ENCODE measurements around the gene CIROP. TPM values are rescaled to one million over a fixed set of nuclear protein-coding genes. Genes with fewer than 3 reads are reported as not detected.
A peak's percentile ranks its signal among the peaks of the same experiment; 100 is the strongest.
"Not testable (repeated sequence)": the region's sequence is repeated elsewhere in the genome, so short reads cannot be mapped to it uniquely, and the experiment has no call there.

CIROP gene
- total RNA-seq, 2 donors from 2014 or later, result not detected

DNA sequence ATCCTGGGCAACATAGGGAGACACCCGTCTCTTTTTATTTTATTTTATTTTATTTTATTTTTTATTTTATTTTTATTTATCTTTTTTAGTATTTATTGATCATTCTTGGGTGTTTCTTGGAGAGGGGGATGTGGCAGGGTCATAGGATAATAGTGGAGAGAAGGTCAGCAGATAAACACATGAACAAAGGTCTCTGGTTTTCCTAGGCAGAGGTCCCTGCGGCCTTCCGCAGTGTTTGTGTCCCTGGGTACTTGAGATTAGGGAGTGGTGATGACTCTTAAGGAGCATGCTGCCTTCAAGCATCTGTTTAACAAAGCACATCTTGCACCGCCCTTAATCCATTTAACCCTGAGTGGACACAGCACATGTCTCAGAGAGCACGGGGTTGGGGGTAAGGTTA lies 2.8 kb upstream of the CIROP start:
- H3K27ac Mint-ChIP-seq; H3K36me3 Mint-ChIP-seq; H3K9me3 Mint-ChIP-seq; DNase-seq (ENCODE audit: low spot score in 2 of 2); ATAC-seq: not testable (repeated sequence)

- no peak overlapping the region for H3K27ac Mint-ChIP-seq
- DNase-seq (ENCODE audit: low spot score in 2 of 2) (no peak), ATAC-seq (no peak)
- H3K36me3 Mint-ChIP-seq, result no peaks in the 10 kb centered on the region
- H3K9me3 Mint-ChIP-seq, result no peaks in the 10 kb centered on the region
Observed at GRCh38 chr14:23106747-23107045, 1.9 kb upstream of the CIROP start.

DNA sequence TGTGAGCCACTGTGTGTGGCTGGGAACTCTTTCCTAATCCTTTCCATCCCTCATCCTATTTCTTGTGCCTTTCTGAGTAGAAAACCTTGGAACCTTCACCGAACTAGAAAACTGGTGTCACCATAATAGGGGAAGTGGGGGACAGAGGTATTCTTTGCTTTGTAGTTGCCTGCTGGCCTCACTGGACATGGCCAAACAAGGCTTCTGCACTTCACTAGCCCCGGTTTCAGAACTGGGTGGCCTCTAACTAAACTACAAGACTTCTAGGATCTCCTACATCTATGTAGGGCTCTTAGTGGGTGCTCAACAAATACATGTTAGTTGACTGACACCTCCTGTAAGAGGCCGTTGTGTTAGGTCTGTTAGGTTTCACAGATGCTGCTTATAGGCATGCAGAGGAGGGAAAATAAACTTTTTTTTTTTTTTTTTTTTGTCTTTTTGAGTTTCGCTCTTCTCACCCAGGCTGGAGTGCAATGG lies 597 bp upstream of the CIROP start:
- no peaks in the 10 kb centered on the region for H3K36me3 Mint-ChIP-seq
- H3K9me3 Mint-ChIP-seq, result no peaks in the 10 kb centered on the region
- ATAC-seq (no peak), DNase-seq (ENCODE audit: low spot score in 2 of 2) (no peak)
- H3K27ac Mint-ChIP-seq, result peak overlapping the region in 1 of 2 donors; percentile 31

- ATAC-seq (no peak), DNase-seq (ENCODE audit: low spot score in 2 of 2) (no peak)
- no peaks in the 10 kb centered on the region for H3K36me3 Mint-ChIP-seq
- H3K9me3 Mint-ChIP-seq, result no peaks in the 10 kb centered on the region
- peak overlapping the region in 1 of 2 donors; percentile 31 for H3K27ac Mint-ChIP-seq
Observed at GRCh38 chr14:23104070-23104590, 659 bp downstream of the CIROP start.

GRCh38 chr14:23103581-23103980 lies 1.2 kb downstream of the CIROP start:
- DNase-seq (ENCODE audit: low spot score in 2 of 2) (no peak), ATAC-seq (no peak)
- no peaks in the 10 kb centered on the region for H3K9me3 Mint-ChIP-seq
- H3K36me3 Mint-ChIP-seq, result no peaks in the 10 kb centered on the region
- H3K27ac Mint-ChIP-seq, result no peak overlapping the region

DNA sequence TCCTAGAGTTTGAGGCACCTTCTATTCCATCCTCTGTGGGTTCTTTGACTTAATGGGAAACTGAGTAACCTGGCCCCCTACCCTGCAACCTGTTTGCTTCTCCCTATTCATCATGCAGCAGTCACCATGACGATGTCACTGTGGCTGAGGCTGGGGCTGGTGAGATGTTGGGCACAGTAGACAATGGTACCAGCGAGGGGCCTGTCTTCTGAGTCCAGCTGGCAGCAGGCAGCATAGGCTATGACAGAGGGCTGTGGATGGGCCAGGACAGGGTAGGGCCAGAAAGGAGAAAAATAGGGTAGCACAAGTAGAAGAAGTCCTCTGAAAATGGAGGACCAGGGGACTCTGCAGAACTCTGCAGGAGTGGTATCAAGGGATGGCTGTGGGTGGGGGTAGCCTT lies 2.0 kb downstream of the CIROP start:
- Mint-ChIP-seq H3K36me3 (peaks cover under 1 to 3% of the 10 kb centered on the region in 2 donors), H3K9me3 (no peaks in the 10 kb centered on the region), H3K27ac (no peak overlapping the region)
- ATAC-seq, result no peak
- no peak for DNase-seq (ENCODE audit: low spot score in 2 of 2)

DNA sequence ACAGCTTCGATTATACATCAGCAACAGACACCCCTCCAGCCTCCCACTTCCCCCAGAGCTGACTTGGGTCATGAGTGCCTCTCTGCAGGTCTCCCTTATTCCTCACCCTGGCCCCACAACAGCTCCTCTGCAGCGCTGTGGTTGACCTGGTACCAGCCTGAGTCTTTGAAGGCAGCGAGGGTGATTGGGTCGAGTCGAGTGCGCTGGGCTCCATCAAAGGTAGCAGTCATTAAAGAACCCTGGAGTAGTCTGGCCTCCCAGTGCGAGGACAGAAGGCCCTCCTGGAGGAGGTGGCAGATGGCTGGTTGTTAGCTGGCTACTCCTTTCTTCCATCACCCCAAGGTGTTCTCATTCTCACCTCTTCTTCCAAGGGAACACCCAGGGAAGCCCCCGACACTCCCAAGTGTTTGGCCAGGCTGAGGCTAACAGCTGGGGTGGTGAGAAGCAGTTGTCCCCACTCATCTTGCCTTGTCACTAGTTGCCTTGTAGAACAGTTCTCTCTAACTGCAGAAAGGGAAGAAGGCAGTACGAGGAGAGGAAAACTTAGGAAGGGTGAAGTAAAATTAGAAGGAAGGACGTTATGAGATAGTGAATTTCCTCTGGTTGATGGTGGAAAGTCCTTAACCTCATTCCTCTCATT lies 2.7 kb downstream of the CIROP start:
- no peak for ATAC-seq
- Mint-ChIP-seq H3K36me3 (peaks cover 8% of the 10 kb centered on the region in 2 donors), H3K27ac (peak overlapping the region; percentile 51 to 54), H3K9me3 (no peaks in the 10 kb centered on the region)
- DNase-seq (ENCODE audit: low spot score in 2 of 2), result no peak

DNA sequence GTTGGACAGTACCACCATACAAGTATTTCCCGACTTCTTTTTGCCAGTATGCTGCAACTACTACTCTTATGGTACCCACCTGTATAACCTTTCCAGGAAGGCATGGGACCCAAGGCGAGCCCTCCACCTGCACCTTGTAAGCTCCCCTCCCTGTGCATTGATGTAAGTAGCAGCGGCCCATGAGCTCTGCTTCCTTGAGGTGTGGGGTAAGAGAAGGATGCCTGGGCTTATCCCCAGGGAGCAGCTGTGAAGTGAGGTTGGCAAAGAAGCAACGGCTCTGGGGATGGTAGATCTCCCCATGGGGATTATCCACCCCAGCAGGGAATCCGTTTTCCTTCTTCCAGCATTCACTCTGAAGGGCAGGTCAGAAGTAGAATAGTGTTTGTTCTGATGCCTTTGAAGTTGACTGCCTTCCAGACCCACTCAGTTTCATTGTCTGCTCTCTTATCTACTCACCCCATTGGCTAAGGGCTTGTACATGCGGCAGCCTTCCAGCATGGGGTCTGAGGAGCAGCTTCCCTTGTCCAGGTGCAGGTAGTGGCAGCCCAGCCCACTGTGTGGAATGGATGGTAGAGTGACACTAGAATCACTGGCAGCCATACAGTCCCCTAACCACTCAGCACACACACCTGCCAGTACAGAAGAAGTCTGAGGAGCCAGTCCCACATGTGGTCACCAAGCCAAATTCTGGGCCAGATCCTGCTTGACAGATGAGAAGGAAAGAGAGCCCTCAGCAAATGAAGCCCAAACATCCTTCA lies 3.4 kb downstream of the CIROP start:
- Mint-ChIP-seq H3K27ac (peak overlapping the region in 1 of 2 donors; percentile 54), H3K9me3 (no peaks in the 10 kb centered on the region), H3K36me3 (peaks cover 15% of the 10 kb centered on the region in 2 donors)
- ATAC-seq (no peak), DNase-seq (ENCODE audit: low spot score in 2 of 2) (no peak)

DNA sequence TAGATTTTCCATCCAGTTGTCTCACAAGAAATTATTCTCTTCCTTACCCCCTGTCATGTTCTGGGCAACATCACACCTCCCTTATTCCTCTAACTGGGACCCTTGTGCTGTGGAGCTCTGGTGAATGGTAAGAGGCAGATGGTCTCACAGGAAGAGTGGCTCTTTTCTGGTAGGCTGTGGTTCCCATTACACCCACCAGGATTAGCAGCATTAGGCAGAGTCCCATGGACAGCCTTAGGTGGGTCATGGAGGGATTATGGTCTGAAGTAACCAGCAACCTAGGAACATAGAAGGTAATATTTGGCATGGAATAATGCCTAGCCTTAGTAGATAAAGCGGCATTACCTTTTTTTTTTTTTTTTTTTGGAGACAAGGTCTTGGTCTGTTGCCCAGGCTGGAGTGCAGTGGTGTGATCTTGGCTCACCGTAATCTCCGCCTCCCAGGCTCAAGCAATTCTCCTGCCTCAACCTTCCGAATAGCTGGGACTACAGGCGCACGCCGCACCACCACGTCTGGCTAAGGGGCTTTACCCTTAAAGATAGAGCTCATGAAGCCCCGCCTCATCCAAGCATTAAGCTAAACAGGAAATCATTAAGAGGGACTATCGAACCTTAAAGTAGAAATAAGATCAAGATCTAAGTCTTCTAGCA lies 5.5 kb downstream of the CIROP start:
- peaks cover 15 to 16% of the 10 kb centered on the region in 2 donors for H3K36me3 Mint-ChIP-seq
- no peak for ATAC-seq
- H3K9me3 Mint-ChIP-seq, result no peaks in the 10 kb centered on the region
- no peak for DNase-seq (ENCODE audit: low spot score in 2 of 2)
- peak overlapping the region in 1 of 2 donors; percentile 2 for H3K27ac Mint-ChIP-seq

GRCh38 chr14:23097786-23098185 lies 7.0 kb downstream of the CIROP start:
- H3K27ac Mint-ChIP-seq, result no peak overlapping the region

DNA sequence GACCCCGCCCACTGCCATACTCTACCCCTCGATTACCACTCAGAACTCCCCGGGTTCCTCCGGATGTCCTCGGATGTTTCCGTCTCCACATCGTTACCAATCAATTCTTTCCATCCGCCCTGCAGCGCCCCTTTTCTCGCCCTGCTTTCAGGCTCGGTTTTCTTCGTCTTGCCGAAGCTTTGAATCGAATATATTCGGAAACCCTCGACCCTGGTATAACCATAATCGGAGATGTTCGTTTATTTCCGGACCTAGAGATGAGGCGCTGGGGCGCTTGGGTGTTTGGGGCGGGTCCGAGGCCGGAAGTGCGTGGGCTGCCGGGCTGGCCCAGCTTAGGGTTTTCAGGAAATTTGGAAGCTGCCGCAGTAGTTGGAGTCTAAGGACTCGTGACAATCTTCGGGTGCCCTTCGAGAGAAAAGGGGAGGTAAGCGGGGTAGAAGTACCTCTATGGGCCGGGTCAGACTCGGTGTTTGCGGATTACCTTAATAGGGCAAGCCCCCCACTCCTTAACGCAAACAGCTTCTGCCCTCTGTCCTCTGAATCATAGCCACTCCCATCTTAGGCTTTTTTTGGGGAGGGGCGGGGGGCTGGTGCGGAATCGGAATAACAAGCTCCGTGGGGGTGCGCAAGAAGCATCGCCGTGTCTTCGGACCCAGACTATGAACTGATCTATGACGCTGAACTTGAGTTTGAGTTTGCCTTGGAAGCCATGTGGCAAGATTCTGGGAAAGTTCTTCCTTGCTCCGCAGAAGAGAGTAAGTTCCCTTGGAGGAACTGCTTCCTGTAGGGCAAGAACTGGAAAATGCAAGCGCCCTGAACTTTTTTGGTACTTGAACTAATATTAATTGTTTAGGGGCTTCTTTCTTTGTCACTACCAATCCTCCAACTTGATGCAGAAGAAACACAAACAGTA lies 9.3 kb downstream of the CIROP start, which contains the start of gene C14orf119:
TSS of gene C14orf119 (plus strand) at position 310 of the 913 bp plus-strand sequence. CDS start 2,154 bp downstream, outside the sequence.
- DNase-seq (ENCODE audit: low spot score in 2 of 2) (peak in 1 of 2 donors; percentile 99), ATAC-seq (peak; percentile 88 to 93)
- Mint-ChIP-seq H3K36me3 (peaks cover 22 to 34% of the 10 kb centered on the region in 2 donors), H3K27ac (no peak within 1 kb of the TSS), H3K9me3 (no peaks in the 10 kb centered on the region)

More at GRCh38 chr14:23097786-23098185, 7.0 kb downstream of the CIROP start:
- Mint-ChIP-seq H3K9me3 (no peaks in the 10 kb centered on the region), H3K36me3 (peaks cover 16 to 22% of the 10 kb centered on the region in 2 donors)
- DNase-seq (ENCODE audit: low spot score in 2 of 2) (no peak), ATAC-seq (no peak)

DNA sequence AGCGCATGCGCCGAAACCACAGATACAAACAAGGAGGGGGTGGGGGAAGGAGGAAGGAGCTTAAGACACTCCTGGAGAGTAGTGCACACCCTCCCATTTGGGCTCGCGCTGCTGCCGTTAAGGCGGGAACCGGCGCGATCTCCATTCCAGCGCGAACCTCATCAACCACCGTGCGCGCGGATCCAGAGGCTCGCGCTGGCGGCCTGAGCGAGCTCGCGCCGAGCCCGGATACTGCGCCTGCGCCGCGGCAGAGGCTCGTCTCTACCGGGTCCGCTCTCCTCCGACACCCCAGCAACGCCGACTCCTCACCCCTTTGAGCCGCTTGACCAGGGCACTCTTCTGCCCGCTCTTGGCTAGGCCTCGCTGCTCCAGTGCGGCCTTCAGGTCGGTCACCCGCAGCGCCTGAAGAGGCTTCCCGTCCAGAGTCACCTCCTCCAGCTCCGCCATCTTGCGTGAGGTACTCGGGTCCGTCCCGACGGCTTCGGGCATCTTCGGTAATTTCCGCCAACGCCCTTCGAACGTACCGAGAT lies 10.1 kb downstream of the CIROP start, which contains the start of gene ACIN1:
TSS of gene ACIN1 (minus strand) at position 471 of the 530 bp plus-strand sequence. CDS start at position 447, 24 bp downstream.
- Mint-ChIP-seq H3K36me3 (peaks cover 29 to 38% of the 10 kb centered on the region in 2 donors), H3K9me3 (no peaks in the 10 kb centered on the region)

GRCh38 chr14:23093991-23094665 lies 10.7 kb downstream of the CIROP start:
- DNase-seq (ENCODE audit: low spot score in 2 of 2), result no peak
- ATAC-seq, result no peak
- Mint-ChIP-seq H3K9me3 (no peaks in the 10 kb centered on the region), H3K27ac (no peak overlapping the region), H3K36me3 (peaks cover 34 to 44% of the 10 kb centered on the region in 2 donors)

More for the DNA sequence above, 10.1 kb downstream of the CIROP start, which contains the start of gene ACIN1:
- peak in 1 of 2 donors; percentile 99 for DNase-seq (ENCODE audit: low spot score in 2 of 2)
- no peak within 1 kb of the TSS for H3K27ac Mint-ChIP-seq
- peak; percentile 43 to 56 for ATAC-seq

- H3K27ac Mint-ChIP-seq, result no peak overlapping the region
- no peaks in the 10 kb centered on the region for H3K9me3 Mint-ChIP-seq
- H3K36me3 Mint-ChIP-seq, result peaks cover 34 to 45% of the 10 kb centered on the region in 2 donors
- ATAC-seq (no peak), DNase-seq (ENCODE audit: low spot score in 2 of 2) (no peak)
Observed at GRCh38 chr14:23093526-23093925, 11.3 kb downstream of the CIROP start.

GRCh38 chr14:23093104-23093503 lies 11.7 kb downstream of the CIROP start:
- no peak for ATAC-seq

More at GRCh38 chr14:23093104-23093503, 11.7 kb downstream of the CIROP start:
- no peaks in the 10 kb centered on the region for H3K9me3 Mint-ChIP-seq
- H3K36me3 Mint-ChIP-seq, result peaks cover 34 to 45% of the 10 kb centered on the region in 2 donors
- DNase-seq (ENCODE audit: low spot score in 2 of 2), result no peak
- no peak overlapping the region for H3K27ac Mint-ChIP-seq

All from activated naive CD4-positive, alpha-beta T cell treated with anti-CD3 and anti-CD28 coated beads, Interleukin-2, amount 50 U/mL, for 72 hours (primary cell).